HUES64 (cell line): ENCODE measurements around the gene LAMA2.

ENCODE experiments used
- H3K27ac ChIP-seq: 2 replicates; pipeline ENCODE4 v1.7.0; 2013; ENCODE audit warnings: low read depth, low read length, inconsistent platforms
- H3K27me3 ChIP-seq: 2 replicates; pipeline ENCODE4 v1.6.1; 2013; ENCODE audit warnings: mild to moderate bottlenecking, low read length; ENCODE audit not compliant: insufficient read depth
- H3K36me3 ChIP-seq: 2 replicates; pipeline ENCODE4 v1.6.1; 2013; ENCODE audit warnings: mild to moderate bottlenecking, low read length; ENCODE audit not compliant: insufficient read depth
- H3K4me1 ChIP-seq: 2 replicates; pipeline ENCODE4 v1.6.1; 2013; ENCODE audit warnings: mild to moderate bottlenecking, low read length, moderate library complexity; ENCODE audit not compliant: insufficient read depth
- H3K4me3 ChIP-seq: 2 replicates; pipeline ENCODE4 v1.5.1; 2013; ENCODE audit warnings: mild to moderate bottlenecking, low read length, moderate library complexity
- H3K9ac ChIP-seq: 2 replicates; pipeline ENCODE4 v1.6.1; 2013; ENCODE audit warnings: mild to moderate bottlenecking, low read depth, low read length
- H3K9me3 ChIP-seq: 2 replicates; pipeline ENCODE4 v1.6.1; 2013; ENCODE audit warnings: low read depth, low read length; ENCODE audit not compliant: insufficient read depth
- WGBS: fragments of 150-250, 120-280 bp; methylation state at CpG from one replicate; pipeline ENCODE4 v1.1.7; 2013; ENCODE audit warnings: missing lambda C conversion rate; 5-methylcytosine and 5-hydroxymethylcytosine counted together

The LAMA2 gene

DNA sequence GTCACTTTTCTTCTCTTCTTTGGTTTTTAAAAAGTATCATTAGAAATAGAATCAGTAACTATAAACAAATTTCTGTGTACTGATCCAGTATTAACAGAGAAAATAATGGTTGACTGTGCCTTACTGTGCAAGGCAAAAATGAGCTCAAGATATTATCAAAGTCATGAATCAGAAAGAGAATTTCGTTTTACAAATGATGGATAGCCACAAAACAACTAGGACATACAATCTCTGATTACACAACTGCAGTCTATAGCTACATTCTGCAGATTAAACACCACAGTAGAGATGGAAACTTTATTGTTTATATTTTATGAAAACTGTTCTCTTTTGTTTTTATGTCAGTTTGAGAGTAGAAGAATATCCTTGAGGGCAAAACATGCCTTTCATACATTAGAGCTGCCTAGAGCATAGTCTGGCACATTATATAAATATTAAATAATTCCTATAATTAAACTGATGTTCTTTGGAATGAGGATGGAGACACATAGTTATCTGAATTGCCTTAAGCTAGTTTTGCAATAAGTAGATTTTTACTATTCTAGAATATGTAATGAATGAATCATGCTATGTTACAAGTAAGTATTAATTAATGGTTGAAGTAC is 333.1 kb downstream of the LAMA2 start:
- H3K4me3 ChIP-seq: no peak overlapping the region

DNA sequence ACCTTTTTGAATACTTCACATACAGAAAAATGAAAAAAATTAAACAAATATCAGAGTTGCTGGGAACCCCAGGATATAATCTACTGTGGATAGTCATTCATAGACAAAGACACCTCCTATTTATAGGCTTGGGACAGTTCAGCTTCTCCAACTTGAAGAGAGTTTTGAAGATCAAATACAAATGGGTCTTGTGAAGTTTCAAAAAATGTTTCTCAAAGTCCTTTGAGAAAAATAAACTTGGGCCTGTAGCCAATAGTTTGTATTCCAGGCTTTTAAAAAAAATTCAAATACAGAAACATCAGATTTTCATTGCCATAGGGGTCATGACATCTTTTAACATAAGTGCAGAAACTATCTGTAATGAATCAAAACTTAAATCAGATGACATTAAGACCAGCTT is 334.8 kb downstream of the LAMA2 start:
- no peak overlapping the region for H3K9ac ChIP-seq

More for the DNA sequence above, 333.1 kb downstream of the LAMA2 start:
- H3K27me3 ChIP-seq: no peaks in the 10 kb centered on the region
- 77% methylated on average over 1 of the region's 1 CpG for WGBS
- H3K9ac ChIP-seq: no peak overlapping the region
- H3K4me1 ChIP-seq: 0 out of 2 replicates have a peak, but pooled peaks cover 5% of the 10 kb centered on the region
- H3K27ac ChIP-seq: no peak overlapping the region
- no peaks in the 10 kb centered on the region for H3K9me3 ChIP-seq
- H3K36me3 ChIP-seq: no peaks in the 10 kb centered on the region

DNA sequence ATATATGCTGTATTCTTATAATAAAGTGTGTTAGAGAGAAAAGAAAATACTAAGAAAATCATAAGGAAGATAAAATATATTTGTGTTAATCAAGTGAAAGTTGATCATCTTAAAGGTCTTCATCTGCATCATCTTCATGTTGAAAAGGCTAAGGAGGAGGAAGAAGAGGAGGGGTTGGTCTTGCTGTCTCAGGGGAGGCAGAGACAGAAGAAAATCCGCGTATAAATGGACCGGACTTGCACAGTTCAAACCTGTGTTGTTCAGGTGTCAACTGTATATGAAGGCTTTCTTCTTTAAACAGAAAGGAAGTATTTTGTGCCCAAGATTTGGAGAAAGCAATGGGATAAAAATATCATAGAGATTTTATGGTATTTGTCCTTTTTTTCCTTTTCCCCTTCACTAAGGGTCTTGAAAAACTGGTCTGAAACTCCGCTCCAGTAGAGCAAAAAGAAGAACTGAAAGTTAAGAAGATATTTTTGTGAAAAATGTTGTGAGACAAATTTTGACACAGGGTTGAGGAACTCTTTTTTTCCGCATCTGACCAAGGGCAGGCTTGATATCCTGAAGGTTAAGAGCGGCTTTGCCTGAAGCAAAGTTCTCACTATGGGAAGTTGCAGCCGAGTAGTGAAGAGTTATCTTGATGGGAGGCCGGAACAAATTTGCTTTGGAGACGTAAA is 350.7 kb downstream of the LAMA2 start:
- Histone ChIP-seq H3K36me3 (no peaks in the 10 kb centered on the region), H3K4me3 (no peak overlapping the region)
- WGBS: 94% methylated on average over 9 of the region's 9 CpGs

More for the DNA sequence above, 334.8 kb downstream of the LAMA2 start:
- Histone ChIP-seq H3K4me1 (no peaks in the 10 kb centered on the region), H3K27me3 (no peaks in the 10 kb centered on the region), H3K27ac (no peak overlapping the region), H3K36me3 (no peaks in the 10 kb centered on the region), H3K9me3 (no peaks in the 10 kb centered on the region), H3K4me3 (no peak overlapping the region)

DNA sequence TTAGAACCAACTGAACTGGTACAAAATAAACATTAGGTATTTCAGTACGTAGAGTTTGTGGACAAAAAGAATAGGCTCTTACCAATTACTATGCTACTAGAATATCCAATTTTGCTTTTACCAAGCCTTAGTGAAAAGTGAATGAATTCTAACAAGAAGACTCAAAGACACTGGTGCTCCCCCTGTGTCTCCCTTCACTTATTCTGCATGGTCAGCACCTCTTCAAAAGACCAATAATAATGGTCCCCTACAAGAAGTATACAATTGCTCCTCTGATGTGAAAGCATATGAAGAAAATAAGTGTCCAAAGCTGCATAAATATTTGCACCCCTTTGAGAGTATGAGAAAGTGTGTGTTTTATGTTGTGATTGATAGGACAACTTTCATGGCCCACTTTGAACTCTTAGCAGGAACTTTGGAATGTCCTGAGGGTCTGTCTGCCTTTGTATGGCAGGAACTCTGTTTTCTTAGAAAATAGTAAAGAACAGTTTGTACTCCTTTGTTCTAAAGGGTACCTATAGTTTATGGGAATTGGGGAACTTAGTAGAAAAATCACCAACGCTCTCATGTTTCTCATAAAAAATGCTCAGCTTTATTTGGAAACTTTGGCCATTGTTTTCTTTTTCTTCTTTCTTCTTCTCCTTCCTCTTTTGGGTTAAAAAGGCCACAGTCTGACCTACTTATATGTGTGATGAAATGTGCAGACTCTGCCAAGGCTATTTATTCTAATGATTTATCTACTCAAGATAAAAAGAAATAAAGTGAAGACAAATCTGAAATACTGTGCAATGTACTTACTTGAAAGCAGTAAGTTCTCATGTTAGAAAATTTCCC is 352.4 kb downstream of the LAMA2 start:
- 78% methylated on average over 1 of the region's 2 CpGs for WGBS
- Histone ChIP-seq H3K27ac (no peak overlapping the region), H3K27me3 (no peaks in the 10 kb centered on the region), H3K4me3 (no peak overlapping the region), H3K36me3 (no peaks in the 10 kb centered on the region), H3K9me3 (no peaks in the 10 kb centered on the region), H3K9ac (no peak overlapping the region), H3K4me1 (no peaks in the 10 kb centered on the region)

More for the DNA sequence above, 350.7 kb downstream of the LAMA2 start:
- Histone ChIP-seq H3K4me1 (no peaks in the 10 kb centered on the region), H3K27ac (no peak overlapping the region), H3K9ac (no peak overlapping the region), H3K9me3 (peaks cover 6% of the 10 kb centered on the region), H3K27me3 (no peaks in the 10 kb centered on the region)

DNA sequence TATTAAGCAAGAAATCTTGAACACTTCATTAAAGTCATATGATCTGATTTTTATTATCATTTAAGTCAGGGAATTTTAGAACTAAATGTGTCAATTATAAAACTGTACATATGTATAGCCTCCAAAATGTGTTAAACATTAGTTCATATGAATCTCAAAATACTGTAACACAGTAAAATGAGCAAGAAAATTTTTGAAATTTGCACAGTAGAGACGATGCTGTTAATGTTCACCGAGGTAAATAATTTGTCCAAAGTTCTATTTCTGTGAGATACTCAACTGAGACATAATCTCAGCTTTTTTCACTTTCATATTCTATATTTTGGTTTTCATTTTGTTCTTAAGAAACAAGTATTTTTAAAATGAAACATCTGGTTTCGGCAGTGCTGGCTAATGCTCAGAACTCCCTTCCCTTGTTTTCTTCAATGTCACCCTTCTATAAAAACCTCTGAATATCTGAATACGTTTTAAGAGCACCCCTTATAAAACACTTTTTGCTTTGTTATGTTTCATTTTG is 353.1 kb downstream of the LAMA2 start:
- H3K4me1 ChIP-seq: no peaks in the 10 kb centered on the region
- H3K9me3 ChIP-seq: no peaks in the 10 kb centered on the region
- H3K9ac ChIP-seq: no peak overlapping the region
- H3K4me3 ChIP-seq: no peak overlapping the region
- H3K27me3 ChIP-seq: no peaks in the 10 kb centered on the region
- no peak overlapping the region for H3K27ac ChIP-seq
- no peaks in the 10 kb centered on the region for H3K36me3 ChIP-seq
- WGBS: 93% methylated on average over 4 of the region's 4 CpGs

DNA sequence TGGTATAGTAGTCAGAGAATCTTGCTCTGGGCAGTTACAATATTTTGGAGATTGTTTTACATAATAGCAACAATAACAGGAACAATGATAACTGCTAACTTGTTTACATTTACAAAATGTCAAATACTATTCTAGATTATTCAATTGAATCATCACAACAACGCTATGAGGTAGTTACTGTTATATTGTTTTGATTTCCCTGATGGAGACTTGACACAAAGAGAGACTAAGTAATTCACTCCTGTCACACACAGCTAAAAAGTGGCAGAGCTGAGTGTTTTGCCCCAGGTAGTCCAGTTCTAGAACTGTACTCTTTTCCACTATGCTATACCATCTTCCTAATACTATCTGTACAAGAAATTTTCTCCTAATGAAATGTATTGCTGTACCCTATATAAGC is 356.1 kb downstream of the LAMA2 start:
- Histone ChIP-seq H3K9ac (no peak overlapping the region), H3K4me1 (no peaks in the 10 kb centered on the region), H3K36me3 (no peaks in the 10 kb centered on the region), H3K27me3 (no peaks in the 10 kb centered on the region), H3K9me3 (no peaks in the 10 kb centered on the region), H3K4me3 (no peak overlapping the region), H3K27ac (no peak overlapping the region)
- no CpG with 5 or more reads among the region's 1 CpG for WGBS

DNA sequence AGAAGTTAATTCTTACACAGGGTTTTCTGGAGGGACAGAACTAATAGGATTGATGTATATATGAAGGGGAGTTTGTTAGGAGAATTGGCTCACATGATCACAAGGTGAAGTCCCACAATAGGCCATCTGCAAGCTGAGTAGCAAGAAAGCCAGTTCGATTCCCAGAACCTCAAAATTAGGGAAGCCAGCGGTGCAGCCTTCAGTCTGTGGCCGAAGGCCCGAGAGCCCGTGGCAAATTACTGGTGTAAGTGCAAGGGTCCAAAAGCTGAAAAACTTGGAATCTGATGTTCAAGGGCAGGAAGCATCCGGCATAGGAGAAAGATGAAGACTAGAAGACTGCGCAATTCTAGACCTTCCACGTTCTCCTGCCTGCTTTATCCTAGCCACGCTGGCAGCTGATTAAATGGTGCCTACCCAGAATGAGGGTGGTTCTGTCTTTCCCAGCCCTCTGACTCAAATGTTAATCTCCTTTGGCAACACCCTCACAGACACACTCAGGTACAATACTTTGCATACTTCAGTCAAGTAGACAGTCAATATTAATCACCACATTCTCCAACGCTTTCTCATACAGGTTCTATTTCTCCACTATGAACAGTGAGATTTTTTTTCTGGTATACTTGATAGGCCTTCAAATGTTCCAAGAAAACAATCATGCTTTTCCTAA is 357.0 kb downstream of the LAMA2 start:
- no peaks in the 10 kb centered on the region for H3K27me3 ChIP-seq
- WGBS: 94% methylated on average over 10 of the region's 10 CpGs
- no peak overlapping the region for H3K4me3 ChIP-seq

DNA sequence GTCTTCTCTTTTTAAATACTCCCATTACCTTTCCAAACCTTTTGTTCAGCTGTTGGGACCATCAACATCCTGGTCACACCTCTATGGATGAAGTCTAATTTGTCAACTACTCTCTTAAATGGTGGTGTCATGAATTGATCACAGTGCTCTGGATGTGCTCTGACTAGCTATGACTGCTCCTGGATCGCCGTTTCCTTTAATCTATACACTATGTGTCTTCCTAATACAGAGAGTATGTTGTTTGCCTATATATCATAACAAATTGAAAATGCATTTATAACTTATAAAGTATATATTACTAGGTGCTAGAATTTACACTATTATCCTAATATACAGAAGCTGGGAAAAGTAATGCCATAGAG is 357.5 kb downstream of the LAMA2 start:
- H3K9me3 ChIP-seq: no peaks in the 10 kb centered on the region
- H3K27me3 ChIP-seq: no peaks in the 10 kb centered on the region
- H3K4me3 ChIP-seq: no peak overlapping the region
- no CpG with 5 or more reads among the region's 2 CpGs for WGBS
- no peaks in the 10 kb centered on the region for H3K4me1 ChIP-seq
- no peak overlapping the region for H3K9ac ChIP-seq
- no peaks in the 10 kb centered on the region for H3K36me3 ChIP-seq
- H3K27ac ChIP-seq: no peak overlapping the region

More for the DNA sequence above, 357.0 kb downstream of the LAMA2 start:
- H3K4me1 ChIP-seq: no peaks in the 10 kb centered on the region
- no peak overlapping the region for H3K9ac ChIP-seq
- no peaks in the 10 kb centered on the region for H3K9me3 ChIP-seq
- no peaks in the 10 kb centered on the region for H3K36me3 ChIP-seq
- H3K27ac ChIP-seq: no peak overlapping the region

DNA sequence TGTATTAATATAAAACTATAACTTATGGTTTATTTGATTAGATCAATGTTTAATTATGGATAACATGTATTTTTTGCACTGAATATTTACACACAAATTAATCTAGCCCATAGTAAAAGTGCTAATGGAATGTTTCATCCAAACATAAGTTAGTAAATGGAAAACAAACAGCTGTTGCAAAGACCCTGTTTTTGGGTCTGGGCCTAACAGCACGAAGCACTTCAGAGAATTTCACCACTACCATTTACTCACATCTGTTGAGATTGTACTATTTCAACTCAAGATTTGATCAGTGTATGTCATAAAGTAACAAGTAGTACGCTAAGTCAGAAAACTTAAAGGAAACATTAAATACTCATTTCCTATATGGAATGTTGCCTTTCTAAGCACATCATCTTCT is 359.6 kb downstream of the LAMA2 start:
- Histone ChIP-seq H3K4me3 (no peak overlapping the region), H3K9ac (no peak overlapping the region), H3K9me3 (no peaks in the 10 kb centered on the region), H3K4me1 (no peaks in the 10 kb centered on the region), H3K36me3 (no peaks in the 10 kb centered on the region), H3K27ac (no peak overlapping the region), H3K27me3 (no peaks in the 10 kb centered on the region)
- WGBS: 100% methylated on average over 1 of the region's 2 CpGs

DNA sequence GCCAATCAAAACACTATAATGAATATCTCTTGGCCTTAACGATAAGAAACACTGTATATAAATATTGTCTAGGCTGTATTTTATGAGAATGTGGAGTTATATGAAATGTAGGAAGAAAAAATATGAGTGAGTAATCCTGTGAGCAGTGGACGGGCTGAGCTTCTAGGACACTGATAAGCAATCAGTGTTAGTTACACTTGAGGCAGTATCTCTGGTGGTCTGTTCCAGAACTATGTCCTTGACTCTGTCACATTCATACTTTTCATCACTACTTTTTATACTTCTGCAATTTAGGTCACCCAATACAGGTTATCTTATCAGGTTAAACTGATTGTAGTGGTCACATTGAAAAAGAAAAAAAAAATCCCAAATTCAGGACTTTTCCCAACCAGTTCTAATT is 360.4 kb downstream of the LAMA2 start:
- H3K4me1 ChIP-seq: no peaks in the 10 kb centered on the region
- no peaks in the 10 kb centered on the region for H3K9me3 ChIP-seq
- WGBS: 98% methylated on average over 2 of the region's 2 CpGs
- no peaks in the 10 kb centered on the region for H3K27me3 ChIP-seq
- H3K9ac ChIP-seq: no peak overlapping the region
- no peaks in the 10 kb centered on the region for H3K36me3 ChIP-seq
- H3K4me3 ChIP-seq: no peak overlapping the region
- H3K27ac ChIP-seq: no peak overlapping the region

DNA sequence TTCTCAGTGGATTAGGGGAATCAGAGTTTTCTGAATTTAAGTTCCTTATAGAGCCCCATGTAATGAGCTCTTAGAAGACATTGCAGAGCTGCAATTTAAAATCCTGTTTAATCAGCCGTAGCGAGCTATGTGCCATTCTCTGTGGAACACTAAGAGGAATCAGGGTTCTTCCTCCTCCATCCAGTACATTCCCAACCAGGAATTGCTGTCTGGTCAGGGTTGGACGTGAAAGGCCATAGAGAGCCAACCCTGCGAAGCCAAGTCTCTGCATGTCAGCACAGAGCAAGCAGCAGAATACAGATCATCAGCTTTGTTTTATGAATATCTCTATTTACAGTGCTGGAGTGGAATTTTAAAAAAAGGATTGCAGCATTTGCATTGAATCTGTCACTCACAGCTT is 366.0 kb downstream of the LAMA2 start:
- 81% methylated on average over 4 of the region's 4 CpGs for WGBS

More for the DNA sequence above, 366.0 kb downstream of the LAMA2 start:
- H3K4me3 ChIP-seq: no peak overlapping the region
- H3K27ac ChIP-seq: no peak overlapping the region
- H3K9me3 ChIP-seq: no peaks in the 10 kb centered on the region
- no peak overlapping the region for H3K9ac ChIP-seq
- peaks cover 4% of the 10 kb centered on the region; the same call in 1 of the 2 replicates for H3K4me1 ChIP-seq
- H3K36me3 ChIP-seq: no peaks in the 10 kb centered on the region
- no peaks in the 10 kb centered on the region for H3K27me3 ChIP-seq
